ENCODE results near the gene PLXNB3. TPM values are rescaled to one million over a fixed set of nuclear protein-coding genes. Genes with fewer than 3 reads are reported as not detected.

Gene PLXNB3
- total and polyA plus RNA-seq, 2 donors (not counting 1 experiment from before 2014, with no cell fraction given), result 0.25 TPM; not detected in 1

DNA sequence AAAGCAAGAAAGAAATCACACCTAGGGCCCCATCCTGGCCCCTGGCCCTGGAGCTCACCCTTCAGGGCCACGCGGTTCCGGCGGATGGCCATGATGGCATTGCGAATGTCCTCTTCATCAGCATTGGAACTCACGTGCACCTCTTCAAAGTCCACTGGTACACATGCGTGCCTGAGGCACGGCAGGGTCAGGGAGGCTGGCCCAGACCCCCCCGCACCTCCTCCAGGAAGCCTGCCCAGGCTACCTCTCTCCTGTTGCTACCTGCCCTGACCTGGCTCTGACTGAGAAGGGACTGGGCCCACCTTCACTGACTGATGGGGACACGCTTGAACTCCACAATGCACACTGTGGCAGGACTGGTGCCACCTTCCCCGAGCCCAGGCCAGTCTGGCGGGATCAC, 25.6 kb downstream of the PLXNB3 start:
- Histone ChIP-seq H3K9ac (ENCODE audit: low read length) (no peak overlapping the region), H3K36me3 (replicated peaks in 1 of 2; ENCODE audit: control extremely low read depth in 1 of 2, control insufficient read depth in 1 of 2, extremely low read depth in 1 of 2, insufficient read depth in 2 of 2, low read length in 1 of 2) (peaks cover 0 to 23% of the 10 kb centered on the region in 2 experiments), H3K4me3 (ENCODE audit: control extremely low read depth in 1 of 5, extremely low read depth in 1 of 5, insufficient read depth in 1 of 5, low read depth in 2 of 5, low read length in 4 of 5) (no peak overlapping the region), H3K27me3 (replicated peaks in 1 of 4; ENCODE audit: control extremely low read depth in 1 of 4, control insufficient read depth in 3 of 4, insufficient read depth in 4 of 4, low read length in 3 of 4) (no peaks in the 10 kb centered on the region), H3K27ac (ENCODE audit: low read length in 2 of 2) (no peak overlapping the region), H3K4me1 (ENCODE audit: control insufficient read depth in 2 of 2, insufficient read depth in 2 of 2, low read length in 2 of 2) (peaks cover 8 to 12% of the 10 kb centered on the region in 2 donors), H3K4me2 (replicated peaks; ENCODE audit: low read depth, low read length, poor library complexity, severe bottlenecking) (no peak overlapping the region), H3K9me3 (ENCODE audit: control extremely low read depth in 1 of 3, control insufficient read depth in 2 of 3, insufficient read depth in 1 of 3, low read length in 2 of 3) (no peaks in the 10 kb centered on the region), H3K79me2 (ENCODE audit: control insufficient read depth, insufficient read depth, low read length) (peaks cover 38% of the 10 kb centered on the region), H4K20me1 (ENCODE audit: control insufficient read depth, insufficient read depth, low read length, poor library complexity, severe bottlenecking) (no peaks in the 10 kb centered on the region), H2AFZ (ENCODE audit: insufficient read depth, low read depth, low read length, poor library complexity, severe bottlenecking) (no peak overlapping the region)
- ChIA-PET POLR2A (no interaction called here), CTCF (interaction anchor here (0.9 kb wide), 1 partner anchor 135 kb away, joined by 3 read pairs; no protein-coding TSS in a partner anchor)
- Mint-ChIP-seq H3K4me3 (no peak overlapping the region), H3K27ac (no peak overlapping the region), H3K4me1 (peaks cover 17% of the 10 kb centered on the region), H3K9me3 (ENCODE audit: insufficient read depth) (no peaks in the 10 kb centered on the region), H3K27me3 (no peaks in the 10 kb centered on the region)
- intact Hi-C loops (cut with micrococcal nuclease), result no loop called here
- no peak for TF ChIP-seq EZH2 (IDR thresholded peaks at IDR 0.05; ENCODE audit: borderline replicate concordance, insufficient read depth, low read depth, low read length, poor library complexity, severe bottlenecking)
- TF ChIP-seq, protein P1, sequence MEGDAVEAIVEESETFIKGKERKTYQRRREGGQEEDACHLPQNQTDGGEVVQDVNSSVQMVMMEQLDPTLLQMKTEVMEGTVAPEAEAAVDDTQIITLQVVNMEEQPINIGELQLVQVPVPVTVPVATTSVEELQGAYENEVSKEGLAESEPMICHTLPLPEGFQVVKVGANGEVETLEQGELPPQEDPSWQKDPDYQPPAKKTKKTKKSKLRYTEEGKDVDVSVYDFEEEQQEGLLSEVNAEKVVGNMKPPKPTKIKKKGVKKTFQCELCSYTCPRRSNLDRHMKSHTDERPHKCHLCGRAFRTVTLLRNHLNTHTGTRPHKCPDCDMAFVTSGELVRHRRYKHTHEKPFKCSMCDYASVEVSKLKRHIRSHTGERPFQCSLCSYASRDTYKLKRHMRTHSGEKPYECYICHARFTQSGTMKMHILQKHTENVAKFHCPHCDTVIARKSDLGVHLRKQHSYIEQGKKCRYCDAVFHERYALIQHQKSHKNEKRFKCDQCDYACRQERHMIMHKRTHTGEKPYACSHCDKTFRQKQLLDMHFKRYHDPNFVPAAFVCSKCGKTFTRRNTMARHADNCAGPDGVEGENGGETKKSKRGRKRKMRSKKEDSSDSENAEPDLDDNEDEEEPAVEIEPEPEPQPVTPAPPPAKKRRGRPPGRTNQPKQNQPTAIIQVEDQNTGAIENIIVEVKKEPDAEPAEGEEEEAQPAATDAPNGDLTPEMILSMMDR (IDR thresholded peaks at IDR 0.05), result no peak
- WGBS (ENCODE audit: insufficient coverage), result 98% methylated on average over 8 of the region's 12 CpGs
- DNase-seq (no peak), ATAC-seq (ENCODE audit: low read depth) (no peak)

GRCh38 chrX:153791104-153791852, 27.2 kb downstream of the PLXNB3 start:
- 97% methylated on average over 12 of the region's 17 CpGs for WGBS (ENCODE audit: insufficient coverage)
- DNase-seq, result no peak

More at GRCh38 chrX:153791104-153791852, 27.2 kb downstream of the PLXNB3 start:
- no peaks in the 10 kb centered on the region for H3K9me3 Mint-ChIP-seq (ENCODE audit: insufficient read depth)
- peaks cover 0 to 16% of the 10 kb centered on the region in 2 experiments for H3K36me3 ChIP-seq (replicated peaks in 1 of 2; ENCODE audit: control extremely low read depth in 1 of 2, control insufficient read depth in 1 of 2, extremely low read depth in 1 of 2, insufficient read depth in 2 of 2, low read length in 1 of 2)
- no peak for ATAC-seq (ENCODE audit: low read depth)
- H3K79me2 ChIP-seq (ENCODE audit: control insufficient read depth, insufficient read depth, low read length), result peaks cover 54% of the 10 kb centered on the region
- intact Hi-C loops (cut with micrococcal nuclease), result no loop called here
- no peak overlapping the region for H3K9ac ChIP-seq (ENCODE audit: low read length)
- no peak overlapping the region for H3K4me3 ChIP-seq (ENCODE audit: control extremely low read depth in 1 of 5, extremely low read depth in 1 of 5, insufficient read depth in 1 of 5, low read depth in 2 of 5, low read length in 4 of 5)
- no peak overlapping the region for H3K27ac Mint-ChIP-seq
- peaks cover 27% of the 10 kb centered on the region for H3K4me1 Mint-ChIP-seq
- H3K27ac ChIP-seq (ENCODE audit: low read length in 2 of 2), result no peak overlapping the region
- no peaks in the 10 kb centered on the region for H3K27me3 ChIP-seq (replicated peaks in 1 of 4; ENCODE audit: control extremely low read depth in 1 of 4, control insufficient read depth in 3 of 4, insufficient read depth in 4 of 4, low read length in 3 of 4)
- no peak for TF ChIP-seq EZH2 (IDR thresholded peaks at IDR 0.05; ENCODE audit: borderline replicate concordance, insufficient read depth, low read depth, low read length, poor library complexity, severe bottlenecking)
- TF ChIP-seq, protein P1 (IDR thresholded peaks at IDR 0.05), result no peak
- no peak overlapping the region for H3K4me3 Mint-ChIP-seq
- H3K27me3 Mint-ChIP-seq, result no peaks in the 10 kb centered on the region
- POLR2A ChIA-PET, result no interaction called here
- H3K4me1 ChIP-seq (ENCODE audit: control insufficient read depth in 2 of 2, insufficient read depth in 2 of 2, low read length in 2 of 2), result peaks cover 16 to 24% of the 10 kb centered on the region in 2 donors
- CTCF ChIA-PET, result no interaction called here
- no peak overlapping the region for H2AFZ ChIP-seq (ENCODE audit: insufficient read depth, low read depth, low read length, poor library complexity, severe bottlenecking)
- no peak overlapping the region for H3K4me2 ChIP-seq (replicated peaks; ENCODE audit: low read depth, low read length, poor library complexity, severe bottlenecking)
- H4K20me1 ChIP-seq (ENCODE audit: control insufficient read depth, insufficient read depth, low read length, poor library complexity, severe bottlenecking), result peaks cover 7% of the 10 kb centered on the region
- no peaks in the 10 kb centered on the region for H3K9me3 ChIP-seq (ENCODE audit: control extremely low read depth in 1 of 3, control insufficient read depth in 2 of 3, insufficient read depth in 1 of 3, low read length in 2 of 3)

All from B cell (primary cell).